ENCODE measurements around the gene PCNP. TPM values are rescaled to one million over a fixed set of nuclear protein-coding genes. Genes with fewer than 3 reads are reported as not detected.

PCNP gene
- polyA plus RNA-seq, 1 donor (not counting 4 experiments of a cell fraction or from before 2014, with no cell fraction given), result 97.8 TPM

- Histone ChIP-seq H3K4me2 (ENCODE audit: control insufficient read depth, extremely low read depth, insufficient read depth, low read depth, low read length) (no peak overlapping the region), H3K79me2 (ENCODE audit: control insufficient read depth, insufficient read depth, low read length) (no peaks in the 10 kb centered on the region), H4K20me1 (ENCODE audit: control insufficient read depth, extremely low read depth, insufficient read depth, low read length) (no peaks in the 10 kb centered on the region), H3K4me3 (ENCODE audit: control insufficient read depth in 2 of 3, extremely low read depth in 1 of 3, insufficient read depth in 2 of 3, low read depth in 1 of 3, low read length in 3 of 3) (no peak overlapping the region), H3K9me1 (ENCODE audit: control insufficient read depth, extremely low read depth, insufficient read depth, low read length) (no peaks in the 10 kb centered on the region), H3K27ac (ENCODE audit: control insufficient read depth, insufficient read depth, low read length) (no peak overlapping the region), H3K27me3 (ENCODE audit: control insufficient read depth, extremely low read depth, insufficient read depth, low read length) (no peaks in the 10 kb centered on the region), H3K4me1 (ENCODE audit: control insufficient read depth, extremely low read depth, insufficient read depth, low read length) (no peaks in the 10 kb centered on the region), H3K9me3 (ENCODE audit: control insufficient read depth, low read depth, low read length) (no peaks in the 10 kb centered on the region), H2AFZ (ENCODE audit: control insufficient read depth, low read length) (no peak overlapping the region), H3K36me3 (ENCODE audit: control insufficient read depth in 2 of 2, extremely low read depth in 1 of 2, insufficient read depth in 2 of 2, low read length in 2 of 2) (no peaks in the 10 kb centered on the region), H3K9ac (ENCODE audit: control insufficient read depth, extremely low read depth, insufficient read depth, low read length) (no peak overlapping the region)
- FAIRE-seq (no peak), DNase-seq (ENCODE audit: low read depth, low spot score) (no peak)
- TF ChIP-seq CTCF (optimal IDR thresholded peaks at IDR 0.05 in 1 of 3, IDR thresholded peaks at IDR 0.05 in 1 of 3, conservative IDR thresholded peaks at IDR 0.05 in 1 of 3; ENCODE audit: extremely low read depth in 1 of 3, insufficient read depth in 2 of 3, low read length in 3 of 3) (no peak), EZH2 (IDR thresholded peaks at IDR 0.05; ENCODE audit: low read length) (no peak)
- dilution Hi-C loops (cut with MboI; ENCODE audit: extremely low pct_ligation_motif_present, low sequenced_read_pairs), result no loop called here
These were observed 31.0 kb upstream of the PCNP start for GRCh38 chr3:101542957-101543356.

GRCh38 chr3:101544161-101544850 lies 29.7 kb upstream of the PCNP start:
- no peaks in the 10 kb centered on the region for H4K20me1 ChIP-seq (ENCODE audit: control insufficient read depth, extremely low read depth, insufficient read depth, low read length)
- no peaks in the 10 kb centered on the region for H3K4me1 ChIP-seq (ENCODE audit: control insufficient read depth, extremely low read depth, insufficient read depth, low read length)
- H3K9ac ChIP-seq (ENCODE audit: control insufficient read depth, extremely low read depth, insufficient read depth, low read length), result no peak overlapping the region
- H3K27me3 ChIP-seq (ENCODE audit: control insufficient read depth, extremely low read depth, insufficient read depth, low read length), result no peaks in the 10 kb centered on the region
- H3K4me2 ChIP-seq (ENCODE audit: control insufficient read depth, extremely low read depth, insufficient read depth, low read depth, low read length), result no peak overlapping the region
- DNase-seq (ENCODE audit: low read depth, low spot score) (no peak), FAIRE-seq (no peak)
- H3K4me3 ChIP-seq (ENCODE audit: control insufficient read depth in 2 of 3, extremely low read depth in 1 of 3, insufficient read depth in 2 of 3, low read depth in 1 of 3, low read length in 3 of 3), result no peak overlapping the region
- H3K27ac ChIP-seq (ENCODE audit: control insufficient read depth, insufficient read depth, low read length), result no peak overlapping the region
- no peaks in the 10 kb centered on the region for H3K9me3 ChIP-seq (ENCODE audit: control insufficient read depth, low read depth, low read length)
- H3K36me3 ChIP-seq (ENCODE audit: control insufficient read depth in 2 of 2, extremely low read depth in 1 of 2, insufficient read depth in 2 of 2, low read length in 2 of 2), result no peaks in the 10 kb centered on the region
- no peak overlapping the region for H2AFZ ChIP-seq (ENCODE audit: control insufficient read depth, low read length)
- H3K79me2 ChIP-seq (ENCODE audit: control insufficient read depth, insufficient read depth, low read length), result no peaks in the 10 kb centered on the region
- no peaks in the 10 kb centered on the region for H3K9me1 ChIP-seq (ENCODE audit: control insufficient read depth, extremely low read depth, insufficient read depth, low read length)
- TF ChIP-seq CTCF (optimal IDR thresholded peaks at IDR 0.05 in 1 of 3, IDR thresholded peaks at IDR 0.05 in 1 of 3, conservative IDR thresholded peaks at IDR 0.05 in 1 of 3; ENCODE audit: extremely low read depth in 1 of 3, insufficient read depth in 2 of 3, low read length in 3 of 3) (peak in 2 of 3 experiments; percentile 21 to 26), EZH2 (IDR thresholded peaks at IDR 0.05; ENCODE audit: low read length) (no peak)
- dilution Hi-C loops (cut with MboI; ENCODE audit: extremely low pct_ligation_motif_present, low sequenced_read_pairs), result no loop called here

Data from keratinocyte (primary cell).